WI38 (cell line): Measurements from ENCODE around the gene DDX17.
A peak's percentile ranks its signal among the peaks of the same experiment; 100 is the strongest.

ENCODE experiments used
- H3K4me3 ChIP-seq: 2 replicates; pipeline ENCODE4 v1.5.1; 2011; ENCODE audit warnings: low read depth, mild to moderate bottlenecking, control low read depth, low read length
- TF ChIP-seq, protein P1 (sequence below): IDR thresholded peaks from 2 replicates; pipeline ENCODE4 v1.5.1; 2012; ENCODE audit warnings: low read depth, mild to moderate bottlenecking, control low read depth, low read length

Gene DDX17

GRCh38 chr22:38464992-38465672 is 41.0 kb downstream of the DDX17 start:
- H3K4me3 ChIP-seq: no peak overlapping the region
- TF ChIP-seq, protein P1, sequence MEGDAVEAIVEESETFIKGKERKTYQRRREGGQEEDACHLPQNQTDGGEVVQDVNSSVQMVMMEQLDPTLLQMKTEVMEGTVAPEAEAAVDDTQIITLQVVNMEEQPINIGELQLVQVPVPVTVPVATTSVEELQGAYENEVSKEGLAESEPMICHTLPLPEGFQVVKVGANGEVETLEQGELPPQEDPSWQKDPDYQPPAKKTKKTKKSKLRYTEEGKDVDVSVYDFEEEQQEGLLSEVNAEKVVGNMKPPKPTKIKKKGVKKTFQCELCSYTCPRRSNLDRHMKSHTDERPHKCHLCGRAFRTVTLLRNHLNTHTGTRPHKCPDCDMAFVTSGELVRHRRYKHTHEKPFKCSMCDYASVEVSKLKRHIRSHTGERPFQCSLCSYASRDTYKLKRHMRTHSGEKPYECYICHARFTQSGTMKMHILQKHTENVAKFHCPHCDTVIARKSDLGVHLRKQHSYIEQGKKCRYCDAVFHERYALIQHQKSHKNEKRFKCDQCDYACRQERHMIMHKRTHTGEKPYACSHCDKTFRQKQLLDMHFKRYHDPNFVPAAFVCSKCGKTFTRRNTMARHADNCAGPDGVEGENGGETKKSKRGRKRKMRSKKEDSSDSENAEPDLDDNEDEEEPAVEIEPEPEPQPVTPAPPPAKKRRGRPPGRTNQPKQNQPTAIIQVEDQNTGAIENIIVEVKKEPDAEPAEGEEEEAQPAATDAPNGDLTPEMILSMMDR: no peak

GRCh38 chr22:38462960-38463784 is 42.9 kb downstream of the DDX17 start:
- no peak overlapping the region for H3K4me3 ChIP-seq
- TF ChIP-seq, protein P1: no peak

- H3K4me3 ChIP-seq: 0 out of 2 replicates have a peak overlapping the region, but pooled peaks have one; percentile 2
- TF ChIP-seq, protein P1: no peak
These were observed 44.6 kb downstream of the DDX17 start for GRCh38 chr22:38461414-38462081.

GRCh38 chr22:38461057-38461413 is 45.1 kb downstream of the DDX17 start:
- H3K4me3 ChIP-seq: no peak overlapping the region
- TF ChIP-seq, protein P1: no peak

DNA sequence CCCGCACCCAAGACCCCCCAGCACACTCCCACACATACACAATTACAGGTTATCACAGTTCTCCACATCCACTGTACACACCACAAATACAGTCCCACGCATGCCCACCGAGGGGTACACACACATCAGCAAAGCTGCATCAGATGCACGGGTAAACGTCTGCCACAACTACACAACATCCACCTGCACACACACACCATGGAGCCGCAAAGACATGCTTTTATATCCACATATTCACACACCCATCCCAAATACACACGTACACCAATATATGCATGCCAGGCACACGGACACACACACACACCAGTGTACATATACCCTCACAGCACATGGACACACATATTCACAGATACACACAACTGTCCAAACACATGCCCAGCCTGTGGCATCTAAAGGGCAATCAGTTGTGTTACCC is 45.7 kb downstream of the DDX17 start:
- TF ChIP-seq, protein P1: no peak
- H3K4me3 ChIP-seq: no peak overlapping the region

DNA sequence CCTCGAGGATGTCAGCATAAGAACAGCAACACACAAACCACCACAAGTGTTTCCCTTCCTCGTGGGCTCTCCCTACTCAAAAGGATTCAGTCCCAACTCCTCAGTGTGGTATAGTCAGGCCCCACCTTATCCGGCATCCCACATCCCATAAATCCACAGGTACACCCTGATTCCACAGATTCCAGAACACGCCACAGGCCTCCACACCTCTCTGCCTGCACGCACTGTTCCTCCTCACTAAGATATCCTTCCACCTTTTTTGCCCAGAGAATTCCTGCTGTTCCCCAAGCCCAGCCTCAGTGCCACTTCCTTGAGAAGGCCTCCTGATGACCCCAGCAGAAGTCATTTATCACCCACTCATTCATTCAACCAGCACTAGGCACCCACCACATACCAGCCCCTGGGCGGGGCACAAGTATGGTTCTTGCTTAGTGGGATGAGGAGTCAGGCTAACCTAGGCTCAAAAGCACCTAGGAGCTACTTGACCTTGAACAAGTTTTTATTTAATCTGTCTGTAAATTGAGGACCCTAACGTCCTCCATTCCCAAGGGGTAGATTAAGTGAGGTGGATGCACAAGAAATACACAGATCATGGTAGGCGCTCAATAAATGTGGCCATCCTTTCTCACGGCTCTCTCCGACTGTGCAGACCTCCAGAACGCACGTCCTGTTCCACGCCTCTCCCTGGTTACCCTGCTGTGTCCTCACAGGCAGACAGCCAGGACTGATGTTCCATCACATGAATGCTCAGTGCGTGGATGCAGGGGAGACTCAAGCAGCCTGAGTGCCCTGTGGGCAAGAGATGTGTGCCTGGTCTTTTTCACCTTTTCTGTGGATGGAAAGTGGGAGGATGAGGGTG is 49.0 kb downstream of the DDX17 start:
- H3K4me3 ChIP-seq: no peak overlapping the region
- TF ChIP-seq, protein P1: no peak
